ENCODE results near the gene ZNF32.

DNA sequence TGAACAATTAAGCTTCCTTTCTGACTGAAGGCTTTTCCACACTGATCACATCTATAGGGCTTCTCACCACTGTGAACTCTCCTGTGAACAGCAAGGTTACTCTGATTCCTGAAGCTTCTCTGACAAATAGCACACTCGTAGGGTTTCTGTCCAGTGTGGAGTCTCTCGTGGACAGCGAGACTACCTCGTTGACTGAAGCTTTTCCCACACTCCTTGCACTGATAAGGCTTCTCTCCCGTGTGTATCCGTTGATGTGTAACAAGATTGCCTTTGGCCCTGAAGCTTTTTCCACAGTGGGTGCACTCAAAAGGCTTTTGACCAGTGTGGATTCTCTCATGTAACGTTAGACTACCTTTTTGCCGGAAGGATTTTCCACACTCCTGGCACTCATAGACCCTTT lies 4.4 kb downstream of the ZNF32 start:
- TF ChIP-seq, protein P1, sequence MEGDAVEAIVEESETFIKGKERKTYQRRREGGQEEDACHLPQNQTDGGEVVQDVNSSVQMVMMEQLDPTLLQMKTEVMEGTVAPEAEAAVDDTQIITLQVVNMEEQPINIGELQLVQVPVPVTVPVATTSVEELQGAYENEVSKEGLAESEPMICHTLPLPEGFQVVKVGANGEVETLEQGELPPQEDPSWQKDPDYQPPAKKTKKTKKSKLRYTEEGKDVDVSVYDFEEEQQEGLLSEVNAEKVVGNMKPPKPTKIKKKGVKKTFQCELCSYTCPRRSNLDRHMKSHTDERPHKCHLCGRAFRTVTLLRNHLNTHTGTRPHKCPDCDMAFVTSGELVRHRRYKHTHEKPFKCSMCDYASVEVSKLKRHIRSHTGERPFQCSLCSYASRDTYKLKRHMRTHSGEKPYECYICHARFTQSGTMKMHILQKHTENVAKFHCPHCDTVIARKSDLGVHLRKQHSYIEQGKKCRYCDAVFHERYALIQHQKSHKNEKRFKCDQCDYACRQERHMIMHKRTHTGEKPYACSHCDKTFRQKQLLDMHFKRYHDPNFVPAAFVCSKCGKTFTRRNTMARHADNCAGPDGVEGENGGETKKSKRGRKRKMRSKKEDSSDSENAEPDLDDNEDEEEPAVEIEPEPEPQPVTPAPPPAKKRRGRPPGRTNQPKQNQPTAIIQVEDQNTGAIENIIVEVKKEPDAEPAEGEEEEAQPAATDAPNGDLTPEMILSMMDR (IDR thresholded peaks at IDR 0.05; ENCODE audit: insufficient read depth, low read length): no peak
- TF ChIP-seq SPI1 (IDR thresholded peaks at IDR 0.05; ENCODE audit: borderline replicate concordance, low read depth): no peak
